K562 (cell line): ENCODE measurements around the gene SETMAR. TPM values are rescaled to one million over a fixed set of nuclear protein-coding genes. Genes with fewer than 3 reads are reported as not detected.
A peak's percentile ranks its signal among the peaks of the same experiment; 100 is the strongest.

Source experiments
- CBX3 ChIP-seq, 2 experiments: IDR thresholded peaks; 1 replicate in 1 of 2; 2 replicates in 1 of 2; pipeline ENCODE4 v1.6.1; 2012; ENCODE audit warnings: inconsistent platforms in 2 of 2, low read length in 2 of 2, borderline replicate concordance in 1 of 2, control low read depth in 1 of 2
- EP300 ChIP-seq: IDR thresholded peaks from 2 replicates; pipeline ENCODE4 v1.6.1; 2012; ENCODE audit warnings: low read length, improper control_type of control experiment
- FOXJ2 ChIP-seq: fragments of 200-800 bp; sonication (Bioruptor generic); IDR thresholded peaks from 2 replicates; pipeline ENCODE4 v1.6.1; 2016; ENCODE audit warnings: missing genetic modification characterization, missing compliant biosample characterization
- ILK ChIP-seq: fragments of 450-650 bp; IDR thresholded peaks from 2 replicates; pipeline ENCODE4 v1.6.1; 2016; ENCODE audit warnings: missing genetic modification characterization, low read depth, mild to moderate bottlenecking, missing compliant biosample characterization, moderate library complexity, borderline replicate concordance
- KDM1A ChIP-seq, 2 experiments: fragments of 450-650 bp; IDR thresholded peaks; 2 replicates each; pipeline ENCODE4 v1.6.1; 2016; ENCODE audit warnings: mild to moderate bottlenecking in 2 of 2
- NONO ChIP-seq, 2 experiments: fragments of 200-400 bp in 1 of 2; fragments of 450-650 bp in 1 of 2; formaldehyde crosslinking in 1 of 2; IDR thresholded peaks; 2 replicates each; pipeline ENCODE4 v1.6.1; 2017; ENCODE audit warnings: low read depth in 2 of 2, mild to moderate bottlenecking in 2 of 2, moderate library complexity in 2 of 2, low read length in 1 of 2
- NR4A1 ChIP-seq, 2 experiments: fragments of 250-450 bp in 1 of 2; fragments of 450-650 bp in 1 of 2; sonication (Bioruptor Pico) in 1 of 2; IDR thresholded peaks; 2 replicates each; pipeline versions ENCODE4 v1.4.0 to v1.6.1; 2016 to 2020; ENCODE audit warnings: mild to moderate bottlenecking in 2 of 2, missing compliant biosample characterization in 1 of 2, missing genetic modification characterization in 1 of 2, moderate library complexity in 1 of 2
- ZNF780A ChIP-seq: fragments of 250-450 bp; sonication (Bioruptor Pico); IDR thresholded peaks from 2 replicates; pipeline ENCODE4 v1.5.0; 2021; ENCODE audit warnings: mild to moderate bottlenecking
- ZSCAN32 ChIP-seq: fragments of 450-650 bp; formaldehyde crosslinking; IDR thresholded peaks from 2 replicates; pipeline ENCODE4 v1.4.0; 2020; ENCODE audit warnings: mild to moderate bottlenecking, moderate library complexity
- polyA plus RNA-seq, 8 experiments: library from polyadenylated mRNA; depleted of rRNA in 4 of 8; stranded (reverse) in 5 of 8; unstranded in 3 of 8; fragments of >200 nt; fragmentation: Nextera tagmentation in 2 of 8; fragmentation: Illumina TruSeq in 1 of 8; extraction: Ambion mirVana in 2 of 8; extraction: Trizol in 1 of 8; gene quantifications; 2 replicates each; pipeline versions ENCODE4 v1.2.1 to v1.2.3, GENCODE V29; 2011 to 2014; ENCODE audit warnings: inconsistent platforms in 1 of 8, missing spikeins in 1 of 8
- total RNA-seq, 7 experiments: library from RNA; depleted of rRNA in 6 of 7; stranded (reverse); fragments of >200 nt in 6 of 7; fragmentation: Illumina TruSeq in 2 of 7; extraction: Trizol in 2 of 7; gene quantifications; 2 replicates each; pipeline versions ENCODE4 v1.2.1 to v1.2.3, GENCODE V29; 2011 to 2021; ENCODE audit warnings: low replicate concordance in 1 of 7
- TF ChIP-seq, protein P1 (sequence below): fragments of 250-450 bp; sonication (Bioruptor Pico); IDR thresholded peaks from 2 replicates; pipeline ENCODE4 v1.5.0; 2021; ENCODE audit warnings: mild to moderate bottlenecking, moderate library complexity
- TF ChIP-seq, protein P2 (sequence below), 2 experiments: fragments of 450-650 bp; conservative IDR thresholded peaks; 2 replicates each; pipeline ENCODE4 v1.6.1; 2017; ENCODE audit warnings: mild to moderate bottlenecking in 2 of 2, moderate library complexity in 2 of 2
- TF ChIP-seq, protein P3 (sequence below), 2 experiments: IDR thresholded peaks in 1 of 2; conservative IDR thresholded peaks in 1 of 2; 2 replicates each; pipeline ENCODE4 v1.6.1; 2016; ENCODE audit warnings: low read depth in 2 of 2, mild to moderate bottlenecking in 1 of 2, missing compliant biosample characterization in 1 of 2, missing genetic modification characterization in 1 of 2, moderate library complexity in 1 of 2
- TF ChIP-seq, protein P4 (sequence below): fragments of 450-650 bp; formaldehyde crosslinking; IDR thresholded peaks from 2 replicates; pipeline ENCODE4 v1.4.0; 2020; ENCODE audit warnings: mild to moderate bottlenecking, moderate library complexity

SETMAR gene
- total and polyA plus RNA-seq, 9 of the 15 experiments (the other 6 are each of a cell fraction or from before 2014, with no cell fraction given) = 5.5 to 25.1 (median 18.2) TPM

DNA sequence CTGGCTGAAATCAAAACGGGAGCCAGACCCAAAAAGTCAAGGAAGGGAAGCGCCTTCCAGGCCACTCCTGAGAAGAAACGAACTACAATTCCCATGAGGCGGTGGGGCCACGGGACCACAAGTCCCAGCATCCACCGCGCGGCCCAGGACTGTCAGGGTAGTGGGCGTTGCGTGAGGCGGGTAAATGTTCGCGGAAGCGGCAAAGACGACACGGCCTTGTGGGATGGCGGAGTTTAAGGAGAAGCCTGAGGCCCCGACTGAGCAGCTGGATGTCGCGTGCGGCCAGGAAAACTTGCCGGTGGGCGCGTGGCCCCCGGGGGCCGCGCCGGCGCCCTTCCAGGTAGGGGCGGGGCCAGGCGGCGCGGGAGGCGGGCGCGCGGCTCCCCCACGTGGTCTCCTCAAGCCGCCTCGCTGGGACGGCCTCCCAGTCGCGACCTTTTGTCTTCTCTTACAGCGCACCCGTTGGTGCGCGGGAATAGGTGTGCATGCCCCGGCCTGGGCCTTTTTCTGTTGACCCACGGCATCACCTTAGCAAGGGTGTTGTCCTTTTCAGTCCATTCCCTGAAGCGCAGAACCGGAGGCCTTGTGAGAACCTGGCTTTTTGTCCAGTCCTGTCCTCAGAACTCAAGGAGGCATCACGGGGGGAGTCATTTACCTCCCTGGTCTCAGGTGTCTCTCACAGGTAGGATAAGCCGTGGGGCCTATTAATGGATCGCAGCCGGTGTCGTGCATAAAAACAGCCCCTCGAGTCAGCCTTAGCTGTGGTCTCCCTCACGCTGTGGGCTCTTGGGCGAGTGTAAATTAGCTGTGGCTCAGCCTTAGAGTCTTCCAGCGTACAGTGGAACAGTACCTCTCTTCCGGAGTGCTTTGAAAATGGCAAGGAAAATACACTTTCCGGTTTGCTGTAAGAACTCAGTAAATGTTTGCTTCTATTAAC, at the start of gene SETMAR (continued):
- TF ChIP-seq, protein P1, sequence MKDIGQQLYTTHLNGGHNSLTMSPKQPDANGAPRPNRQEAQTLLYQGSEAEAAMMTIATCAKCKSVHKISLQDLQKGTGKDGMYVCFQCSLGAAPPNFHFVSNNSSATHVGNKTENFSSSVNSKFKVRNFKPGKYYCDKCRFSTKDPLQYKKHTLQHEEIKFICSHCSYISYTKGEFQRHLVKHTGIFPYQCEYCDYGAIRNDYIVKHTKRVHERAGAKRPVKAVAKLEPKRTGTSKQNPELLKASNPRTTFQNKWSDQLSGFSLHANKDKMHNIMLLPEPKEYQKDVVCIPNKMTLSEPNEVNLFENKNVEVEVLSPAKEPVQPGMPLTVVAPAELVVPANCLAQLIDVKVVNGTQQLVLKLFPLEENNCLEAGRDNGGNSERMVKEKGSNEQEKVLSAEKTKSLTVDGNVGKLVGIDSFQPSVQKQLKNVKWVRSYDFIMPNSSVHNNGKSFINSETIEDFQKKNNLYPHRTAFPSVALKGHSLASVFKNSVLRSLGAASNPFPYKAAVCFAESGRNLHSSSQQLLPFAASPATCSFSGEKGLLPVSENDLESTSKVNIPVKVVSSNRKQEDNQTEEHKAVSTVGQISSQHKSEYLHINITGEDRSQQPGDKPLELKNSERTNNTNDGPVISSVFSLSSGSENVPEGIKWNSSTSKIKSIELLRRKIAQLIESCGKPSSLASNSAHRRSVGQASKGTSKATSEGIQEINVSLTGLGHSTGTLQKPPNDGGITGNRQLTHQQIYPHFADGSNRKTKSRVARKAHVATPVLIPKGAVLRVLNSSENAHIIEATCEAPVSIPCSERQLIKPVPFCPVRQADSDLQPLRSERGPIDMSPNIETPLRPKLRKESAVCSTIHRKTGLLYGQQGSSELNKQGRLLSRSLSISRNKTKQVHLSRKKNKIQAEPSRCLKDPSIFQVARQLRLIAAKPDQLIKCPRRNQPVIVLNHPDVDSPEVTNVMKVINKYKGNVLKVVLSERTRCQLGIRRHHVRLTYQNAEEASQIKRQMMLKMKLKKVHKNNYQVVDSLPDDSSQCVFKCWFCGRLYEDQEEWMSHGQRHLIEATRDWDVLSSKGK (CRISPR knock-in tag) = no peak
- TF ChIP-seq ZNF780A = no peak
- TF ChIP-seq FOXJ2 (tag) = no peak
- no peak for TF ChIP-seq KDM1A (IDR thresholded peaks at IDR 0.05)
- TF ChIP-seq, protein P2, sequence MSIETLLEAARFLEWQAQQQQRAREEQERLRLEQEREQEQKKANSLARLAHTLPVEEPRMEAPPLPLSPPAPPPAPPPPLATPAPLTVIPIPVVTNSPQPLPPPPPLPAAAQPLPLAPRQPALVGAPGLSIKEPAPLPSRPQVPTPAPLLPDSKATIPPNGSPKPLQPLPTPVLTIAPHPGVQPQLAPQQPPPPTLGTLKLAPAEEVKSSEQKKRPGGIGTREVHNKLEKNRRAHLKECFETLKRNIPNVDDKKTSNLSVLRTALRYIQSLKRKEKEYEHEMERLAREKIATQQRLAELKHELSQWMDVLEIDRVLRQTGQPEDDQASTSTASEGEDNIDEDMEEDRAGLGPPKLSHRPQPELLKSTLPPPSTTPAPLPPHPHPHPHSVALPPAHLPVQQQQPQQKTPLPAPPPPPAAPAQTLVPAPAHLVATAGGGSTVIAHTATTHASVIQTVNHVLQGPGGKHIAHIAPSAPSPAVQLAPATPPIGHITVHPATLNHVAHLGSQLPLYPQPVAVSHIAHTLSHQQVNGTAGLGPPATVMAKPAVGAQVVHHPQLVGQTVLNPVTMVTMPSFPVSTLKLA (conservative IDR thresholded peaks at IDR 0.05) = peak; percentile 92 to 95
- 0 out of 2 replicates have a peak, but pooled peaks have one; percentile 70 for TF ChIP-seq NR4A1 (CRISPR knock-in tag; IDR thresholded peaks at IDR 0.05)
- peak; percentile 82; the same call in 1 of the 2 replicates for TF ChIP-seq NR4A1 (tag; IDR thresholded peaks at IDR 0.05)
- TF ChIP-seq, protein P3, sequence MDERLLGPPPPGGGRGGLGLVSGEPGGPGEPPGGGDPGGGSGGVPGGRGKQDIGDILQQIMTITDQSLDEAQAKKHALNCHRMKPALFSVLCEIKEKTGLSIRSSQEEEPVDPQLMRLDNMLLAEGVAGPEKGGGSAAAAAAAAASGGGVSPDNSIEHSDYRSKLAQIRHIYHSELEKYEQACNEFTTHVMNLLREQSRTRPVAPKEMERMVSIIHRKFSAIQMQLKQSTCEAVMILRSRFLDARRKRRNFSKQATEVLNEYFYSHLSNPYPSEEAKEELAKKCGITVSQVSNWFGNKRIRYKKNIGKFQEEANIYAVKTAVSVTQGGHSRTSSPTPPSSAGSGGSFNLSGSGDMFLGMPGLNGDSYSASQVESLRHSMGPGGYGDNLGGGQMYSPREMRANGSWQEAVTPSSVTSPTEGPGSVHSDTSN (CRISPR knock-in tag; IDR thresholded peaks at IDR 0.05; ENCODE audit: low read depth) = no peak
- TF ChIP-seq, protein P3 (tag; conservative IDR thresholded peaks at IDR 0.05; ENCODE audit: low read depth) = no peak
- TF ChIP-seq, protein P4, sequence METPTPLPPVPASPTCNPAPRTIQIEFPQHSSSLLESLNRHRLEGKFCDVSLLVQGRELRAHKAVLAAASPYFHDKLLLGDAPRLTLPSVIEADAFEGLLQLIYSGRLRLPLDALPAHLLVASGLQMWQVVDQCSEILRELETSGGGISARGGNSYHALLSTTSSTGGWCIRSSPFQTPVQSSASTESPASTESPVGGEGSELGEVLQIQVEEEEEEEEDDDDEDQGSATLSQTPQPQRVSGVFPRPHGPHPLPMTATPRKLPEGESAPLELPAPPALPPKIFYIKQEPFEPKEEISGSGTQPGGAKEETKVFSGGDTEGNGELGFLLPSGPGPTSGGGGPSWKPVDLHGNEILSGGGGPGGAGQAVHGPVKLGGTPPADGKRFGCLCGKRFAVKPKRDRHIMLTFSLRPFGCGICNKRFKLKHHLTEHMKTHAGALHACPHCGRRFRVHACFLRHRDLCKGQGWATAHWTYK (CRISPR knock-in tag) = no peak; the same call in none of the 2 replicates
- TF ChIP-seq ILK = no peak
- no peak; the same call in 1 of the 2 replicates for TF ChIP-seq EP300
- TF ChIP-seq CBX3 (IDR thresholded peaks at IDR 0.05; ENCODE audit: borderline replicate concordance in 1 of 2, low read length in 2 of 2) = 0 out of 3 replicates have a peak, but pooled peaks of 1 of the 2 experiments have one; percentile 38
- peak; percentile 47; the same call in 1 of the 2 replicates for TF ChIP-seq ZSCAN32 (CRISPR knock-in tag)
- TF ChIP-seq NONO (IDR thresholded peaks at IDR 0.05; ENCODE audit: low read depth in 2 of 2, low read length in 1 of 2) = peak in 1 of 2 experiments; percentile 74; a peak in 1 of 4 replicates
